Measurements from ENCODE around the gene MTHFD1L. TPM values are rescaled to one million over a fixed set of nuclear protein-coding genes. Genes with fewer than 3 reads are reported as not detected.

Gene MTHFD1L
- total and polyA plus RNA-seq, 4 donors = 7.6 to 34.9 (median 11.0) TPM

DNA sequence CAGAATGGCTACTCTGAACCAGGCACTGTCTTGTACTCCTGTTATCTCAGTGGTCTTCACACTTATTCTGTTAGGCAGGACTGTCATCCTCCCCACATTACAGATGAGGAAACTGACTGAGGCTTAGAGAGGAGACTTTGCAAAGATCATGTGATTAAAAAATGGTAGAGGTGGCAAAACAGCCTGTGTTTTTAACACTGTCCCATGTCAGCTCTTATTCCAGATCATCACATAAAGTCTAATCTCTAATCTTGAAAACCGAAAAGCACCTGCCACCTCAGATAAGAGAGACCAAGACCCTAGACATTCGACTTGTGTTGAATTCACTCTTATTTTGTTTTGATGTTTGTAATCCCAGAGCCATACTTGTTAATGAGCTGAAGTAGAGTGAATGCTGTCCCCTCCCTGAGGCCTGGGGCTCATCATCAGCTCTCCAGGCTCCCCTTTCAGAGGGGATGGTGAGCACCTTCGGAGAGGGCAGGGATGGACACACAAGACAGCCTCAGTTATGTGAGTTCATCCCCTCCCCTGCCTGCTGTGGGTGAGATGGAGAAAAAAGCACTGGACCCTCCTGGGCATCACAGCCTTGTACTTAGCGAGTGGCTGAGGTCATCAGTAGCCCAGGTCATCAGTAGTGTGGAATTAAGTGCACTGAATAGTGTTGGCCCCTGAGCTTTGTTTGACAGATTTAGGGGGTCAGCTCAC lies 30.6 kb downstream of the MTHFD1L start:
- no peak overlapping the region for H3K27ac ChIP-seq (ENCODE audit: low read depth in 1 of 2, low read length in 1 of 2)
- H3K4me3 ChIP-seq = no peak overlapping the region
- H3K36me3 ChIP-seq (ENCODE audit: control insufficient read depth in 4 of 4, insufficient read depth in 4 of 4, low read length in 4 of 4) = peaks cover 0 to 9% (median 0%) of the 10 kb centered on the region in 4 donors
- peaks cover 0 to 2% (median 0%) of the 10 kb centered on the region in 4 donors for H3K9me3 ChIP-seq (ENCODE audit: control insufficient read depth in 4 of 4, insufficient read depth in 3 of 4, low read length in 3 of 4)
- TF ChIP-seq, protein P1, sequence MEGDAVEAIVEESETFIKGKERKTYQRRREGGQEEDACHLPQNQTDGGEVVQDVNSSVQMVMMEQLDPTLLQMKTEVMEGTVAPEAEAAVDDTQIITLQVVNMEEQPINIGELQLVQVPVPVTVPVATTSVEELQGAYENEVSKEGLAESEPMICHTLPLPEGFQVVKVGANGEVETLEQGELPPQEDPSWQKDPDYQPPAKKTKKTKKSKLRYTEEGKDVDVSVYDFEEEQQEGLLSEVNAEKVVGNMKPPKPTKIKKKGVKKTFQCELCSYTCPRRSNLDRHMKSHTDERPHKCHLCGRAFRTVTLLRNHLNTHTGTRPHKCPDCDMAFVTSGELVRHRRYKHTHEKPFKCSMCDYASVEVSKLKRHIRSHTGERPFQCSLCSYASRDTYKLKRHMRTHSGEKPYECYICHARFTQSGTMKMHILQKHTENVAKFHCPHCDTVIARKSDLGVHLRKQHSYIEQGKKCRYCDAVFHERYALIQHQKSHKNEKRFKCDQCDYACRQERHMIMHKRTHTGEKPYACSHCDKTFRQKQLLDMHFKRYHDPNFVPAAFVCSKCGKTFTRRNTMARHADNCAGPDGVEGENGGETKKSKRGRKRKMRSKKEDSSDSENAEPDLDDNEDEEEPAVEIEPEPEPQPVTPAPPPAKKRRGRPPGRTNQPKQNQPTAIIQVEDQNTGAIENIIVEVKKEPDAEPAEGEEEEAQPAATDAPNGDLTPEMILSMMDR (IDR thresholded peaks at IDR 0.05; ENCODE audit: control extremely low read depth, extremely low read depth) = no peak
- WGBS, 2 donors = 68 to 69% methylated on average over 4 of the region's 4 CpGs
- H3K9ac ChIP-seq (ENCODE audit: insufficient read depth in 1 of 2, low read length in 2 of 2) = no peak overlapping the region
- no peaks in the 10 kb centered on the region for H3K27me3 ChIP-seq (ENCODE audit: control insufficient read depth in 3 of 3, insufficient read depth in 3 of 3, low read length in 2 of 3)
- ATAC-seq (ENCODE audit: insufficient read depth, low FRiP score) (no peak), DNase-seq (no peak)
- H3K4me1 ChIP-seq (ENCODE audit: control insufficient read depth in 5 of 5, insufficient read depth in 5 of 5, low read length in 5 of 5) = peaks cover 0 to 7% (median 5%) of the 10 kb centered on the region in 5 donors

DNA sequence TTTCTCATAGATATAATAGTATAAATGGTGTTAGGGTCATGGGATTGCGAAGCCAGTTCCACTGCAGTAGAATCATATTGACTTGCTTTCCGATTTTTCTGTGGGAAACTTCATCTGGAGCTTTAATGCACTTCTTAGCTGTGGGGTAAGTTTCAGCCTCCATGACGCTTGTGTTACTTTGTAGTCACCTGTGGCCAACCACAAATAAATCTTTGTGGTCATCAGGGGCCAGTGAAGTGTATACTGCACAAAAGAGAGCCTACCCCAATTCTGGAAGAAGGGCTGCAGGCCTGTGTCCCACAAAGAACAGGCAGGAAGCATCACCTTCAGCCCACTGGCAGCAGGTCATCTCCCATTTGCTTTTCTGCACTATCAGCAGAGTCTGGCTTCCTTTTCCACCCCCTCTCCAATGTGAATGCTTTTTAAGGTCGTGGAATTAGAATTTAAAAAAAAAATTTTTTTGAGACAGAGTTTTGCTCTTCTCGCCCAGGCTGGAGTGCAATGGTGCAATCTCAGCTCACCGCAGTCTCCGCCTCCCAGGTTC lies 32.0 kb downstream of the MTHFD1L start:
- H3K27me3 ChIP-seq (ENCODE audit: control insufficient read depth in 3 of 3, insufficient read depth in 3 of 3, low read length in 2 of 3) = no peaks in the 10 kb centered on the region
- peaks cover 0 to 18% (median 5%) of the 10 kb centered on the region in 5 donors for H3K4me1 ChIP-seq (ENCODE audit: control insufficient read depth in 5 of 5, insufficient read depth in 5 of 5, low read length in 5 of 5)
- DNase-seq (no peak), ATAC-seq (ENCODE audit: insufficient read depth, low FRiP score) (no peak)
- H3K9ac ChIP-seq (ENCODE audit: insufficient read depth in 1 of 2, low read length in 2 of 2) = no peak overlapping the region
- TF ChIP-seq, protein P1 (IDR thresholded peaks at IDR 0.05; ENCODE audit: control extremely low read depth, extremely low read depth) = no peak
- H3K4me3 ChIP-seq = no peak overlapping the region
- peaks cover 0 to 2% (median 0%) of the 10 kb centered on the region in 4 donors for H3K9me3 ChIP-seq (ENCODE audit: control insufficient read depth in 4 of 4, insufficient read depth in 3 of 4, low read length in 3 of 4)
- no peak overlapping the region for H3K27ac ChIP-seq (ENCODE audit: low read depth in 1 of 2, low read length in 1 of 2)
- H3K36me3 ChIP-seq (ENCODE audit: control insufficient read depth in 4 of 4, insufficient read depth in 4 of 4, low read length in 4 of 4) = peaks cover 0 to 9% (median 0%) of the 10 kb centered on the region in 4 donors
- 87% methylated on average over 7 of the region's 7 CpGs for WGBS, 2 donors

DNA sequence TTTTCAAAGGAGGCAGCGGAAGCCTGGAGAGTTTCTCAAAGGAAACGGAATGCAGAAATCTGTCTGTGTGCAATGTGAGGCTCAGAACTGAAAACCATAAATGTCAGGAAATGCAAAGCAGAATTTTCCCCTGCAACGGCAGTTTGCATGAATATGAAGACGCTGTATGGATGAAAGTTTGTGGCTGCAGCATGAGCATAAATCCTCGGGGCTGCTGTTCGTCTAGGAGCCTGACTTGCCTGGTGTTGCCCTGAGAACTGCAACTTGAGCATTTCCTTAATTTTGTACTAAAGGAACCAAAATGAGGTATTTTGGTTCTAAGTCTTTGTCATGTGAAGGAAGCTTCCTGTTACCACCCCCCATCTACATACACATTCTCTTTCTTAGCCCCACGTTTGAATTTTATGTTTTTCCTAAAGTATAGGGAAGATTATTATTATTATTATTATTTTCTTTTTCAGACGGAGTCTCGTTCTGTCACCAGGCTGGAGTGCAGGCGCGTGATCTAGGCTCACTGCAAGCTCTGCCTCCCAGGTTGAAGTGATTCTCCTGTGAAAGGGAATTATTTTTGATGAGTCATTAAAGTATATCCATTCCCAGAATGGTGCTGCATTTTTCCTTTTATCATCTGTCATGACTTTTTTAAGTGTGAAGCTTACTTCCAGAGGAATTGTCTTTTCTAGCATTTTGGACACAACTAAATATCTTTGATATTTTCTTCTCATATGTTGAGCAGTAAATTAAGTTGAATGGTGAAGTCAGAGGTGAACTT lies 33.1 kb downstream of the MTHFD1L start:
- TF ChIP-seq, protein P1 (IDR thresholded peaks at IDR 0.05; ENCODE audit: control extremely low read depth, extremely low read depth) = no peak
- peaks cover 0 to 2% (median 0%) of the 10 kb centered on the region in 4 donors for H3K9me3 ChIP-seq (ENCODE audit: control insufficient read depth in 4 of 4, insufficient read depth in 3 of 4, low read length in 3 of 4)
- ATAC-seq (ENCODE audit: insufficient read depth, low FRiP score) = no peak
- peaks cover 0 to 9% (median 0%) of the 10 kb centered on the region in 4 donors for H3K36me3 ChIP-seq (ENCODE audit: control insufficient read depth in 4 of 4, insufficient read depth in 4 of 4, low read length in 4 of 4)
- 68 to 74% methylated on average over 11 of the region's 11 CpGs for WGBS, 2 donors
- no peak overlapping the region for H3K4me3 ChIP-seq
- H3K27ac ChIP-seq (ENCODE audit: low read depth in 1 of 2, low read length in 1 of 2) = no peak overlapping the region
- no peaks in the 10 kb centered on the region for H3K27me3 ChIP-seq (ENCODE audit: control insufficient read depth in 3 of 3, insufficient read depth in 3 of 3, low read length in 2 of 3)
- H3K4me1 ChIP-seq (ENCODE audit: control insufficient read depth in 5 of 5, insufficient read depth in 5 of 5, low read length in 5 of 5) = peaks cover 0 to 24% (median 5%) of the 10 kb centered on the region in 5 donors
- no peak for DNase-seq
- no peak overlapping the region for H3K9ac ChIP-seq (ENCODE audit: insufficient read depth in 1 of 2, low read length in 2 of 2)
